Renal cortical epithelial cell (primary cell): ENCODE results near the gene BEX5. TPM values are rescaled to one million over a fixed set of nuclear protein-coding genes. Genes with fewer than 3 reads are reported as not detected.
"Not testable (repeated sequence)": the region's sequence is repeated elsewhere in the genome, so short reads cannot be mapped to it uniquely, and the experiment has no call there.

ENCODE experiments used
- DNase-seq: peaks from one replicate; pipeline ENCODE4 v3.0.0-alpha.2; 2011; ENCODE audit warnings: low read depth
- total RNA-seq: library from RNA; depleted of rRNA; stranded (reverse); fragments of >200 nt; gene quantifications from 2 replicates; pipeline ENCODE4 v1.2.3, GENCODE V29; 2014

The BEX5 gene
- 2.1 and 2.9 TPM in 2 replicates for total RNA-seq

GRCh38 chrX:102155806-102156179 is at the start of gene BEX5:
TSS of gene BEX5 (minus strand) at chrX:102155977. CDS start at chrX:102154265, 1,712 bp downstream.
- DNase-seq = peak; percentile 55

- DNase-seq = no peak
Observed at GRCh38 chrX:102185967-102186720, 30.4 kb upstream of the BEX5 start.

- DNase-seq = no peak
Observed at GRCh38 chrX:102154900-102155805, 624 bp downstream of the BEX5 start.

- no peak for DNase-seq
Observed at GRCh38 chrX:102154218-102154860, 1.4 kb downstream of the BEX5 start.

GRCh38 chrX:102142274-102142673 is 13.5 kb downstream of the BEX5 start, which contains the start of gene TCEAL6:
TSS of gene TCEAL6 (minus strand) at chrX:102142481.
- DNase-seq = not testable (repeated sequence)

GRCh38 chrX:102141631-102142030 is 14.1 kb downstream of the BEX5 start:
- DNase-seq = not testable (repeated sequence)

- not testable (repeated sequence) for DNase-seq
Observed at GRCh38 chrX:102140876-102141275, 14.9 kb downstream of the BEX5 start.

GRCh38 chrX:102138064-102138463 is 17.7 kb downstream of the BEX5 start:
- no peak for DNase-seq

GRCh38 chrX:102129473-102129872 is 26.3 kb downstream of the BEX5 start:
- peak; percentile 12 for DNase-seq

- no peak for DNase-seq
Observed at GRCh38 chrX:102126863-102127262, 28.9 kb downstream of the BEX5 start.

GRCh38 chrX:102126080-102126818 is 29.5 kb downstream of the BEX5 start:
- DNase-seq = not testable (repeated sequence)

GRCh38 chrX:102125436-102125835 is 30.3 kb downstream of the BEX5 start, which contains the start of gene TCEAL2:
TSS of gene TCEAL2 (plus strand) at chrX:102125679. CDS start at chrX:102126831, 1,152 bp downstream.
- not testable (repeated sequence) for DNase-seq

- DNase-seq = not testable (repeated sequence)
Observed at GRCh38 chrX:102125014-102125413, 30.8 kb downstream of the BEX5 start.

GRCh38 chrX:102115748-102116147 is 40.0 kb downstream of the BEX5 start:
- no peak for DNase-seq

- DNase-seq = no peak
Observed at GRCh38 chrX:102113367-102113766, 42.4 kb downstream of the BEX5 start.

Other genes with a start within 250 kb of the BEX5 start
- 1.2 and 6.4 TPM in 2 replicates for gene ZMAT1, start 223.9 kb downstream of the BEX5 start, total RNA-seq
- gene TCEAL2, start 30.3 kb downstream of the BEX5 start, total RNA-seq = not detected in 2 replicates
- gene TCEAL6, start 13.5 kb downstream of the BEX5 start, total RNA-seq = not detected in 2 replicates
- gene TCP11X1, start 59.3 kb upstream of the BEX5 start, total RNA-seq = not detected in 2 replicates
- not detected in 2 replicates for gene NXF2, start 91.2 kb upstream of the BEX5 start, total RNA-seq